NB4 (cell line): ENCODE results near the gene MAGEL2.
A peak's percentile ranks its signal among the peaks of the same experiment; 100 is the strongest.

Source experiments
- CTCF ChIP-seq: IDR thresholded peaks from one replicate; pipeline ENCODE4 v1.5.1; 2012; ENCODE audit warnings: low read depth, low read length
- MAX ChIP-seq: IDR thresholded peaks from 2 replicates; pipeline ENCODE4 v1.6.1; 2011; ENCODE audit warnings: low read depth, low read length
- MYC ChIP-seq: IDR thresholded peaks from 2 replicates; pipeline ENCODE4 v1.6.1; 2011; ENCODE audit warnings: low read depth, low read length
- POLR2A ChIP-seq: IDR thresholded peaks from 2 replicates; pipeline ENCODE4 v1.6.1; 2011; ENCODE audit warnings: mild to moderate bottlenecking; ENCODE audit not compliant: insufficient read length; ENCODE audit errors: extremely low read depth

DNA sequence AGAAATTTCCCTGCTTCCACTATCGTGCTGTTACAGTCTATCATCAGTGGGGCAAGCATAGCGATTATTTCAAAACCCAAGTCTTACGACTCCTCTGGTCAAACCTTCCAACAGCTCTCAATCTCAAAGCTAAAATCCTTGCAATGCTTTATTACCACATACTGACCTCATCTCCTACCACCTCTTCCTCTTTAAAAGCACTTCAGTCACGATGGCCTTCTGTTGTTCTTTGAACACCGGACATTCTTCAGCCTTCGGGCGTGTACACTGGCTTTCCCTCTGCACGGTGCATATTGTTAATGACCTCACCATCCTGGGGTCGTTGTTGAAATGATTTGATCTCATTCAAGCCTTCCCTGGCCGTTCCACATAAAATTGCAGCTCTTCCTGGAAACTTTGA is 31.1 kb downstream of the MAGEL2 start:
- TF ChIP-seq CTCF (no peak), POLR2A (no peak), MAX (peak; percentile 45; the same call in 1 of the 2 replicates), MYC (peak; percentile 23; the same call in 1 of the 2 replicates)
